DOHH2 (cell line): Measurements from ENCODE around the gene CCDC69.
A peak's percentile ranks its signal among the peaks of the same experiment; 100 is the strongest.

Experiments
- H3F3A ChIP-seq: fragments of 200-600 bp; sonication (generic), shearing (Covaris generic); 2 replicates; pipeline ENCODE4 v1.6.0; 2016; ENCODE audit warnings: antibody characterized with exemption, mild to moderate bottlenecking; ENCODE audit not compliant: control insufficient read depth, insufficient read depth
- H3K27ac ChIP-seq: fragments of 200-600 bp; sonication (generic); 2 replicates; pipeline ENCODE4 v1.5.1; 2014; ENCODE audit warnings: low read depth, mild to moderate bottlenecking, low read length, moderate library complexity
- H3K27me3 ChIP-seq: fragments of 200-600 bp; sonication (generic); 2 replicates; pipeline ENCODE4 v1.6.1; 2014; ENCODE audit warnings: mild to moderate bottlenecking, low read length, mixed read lengths; ENCODE audit not compliant: control insufficient read depth
- H3K36me3 ChIP-seq: fragments of 200-600 bp; sonication (generic); 2 replicates; pipeline ENCODE4 v1.6.1; 2014; ENCODE audit warnings: mild to moderate bottlenecking, low read length, moderate library complexity, mixed read lengths; ENCODE audit not compliant: control insufficient read depth
- H3K4me1 ChIP-seq: fragments of 200-600 bp; sonication (generic); 2 replicates; pipeline ENCODE4 v1.6.1; 2014; ENCODE audit warnings: mild to moderate bottlenecking, low read length, mixed read lengths; ENCODE audit not compliant: control insufficient read depth
- H3K4me2 ChIP-seq: fragments of 200-600 bp; sonication (generic); 2 replicates; pipeline ENCODE4 v1.6.0; 2014; ENCODE audit warnings: mild to moderate bottlenecking, low read length, moderate library complexity
- H3K4me3 ChIP-seq: fragments of 200-600 bp; sonication (generic); 2 replicates; pipeline ENCODE4 v1.5.1; 2014; ENCODE audit warnings: mild to moderate bottlenecking, low read length, mixed read lengths
- H3K79me2 ChIP-seq: fragments of 200-600 bp; sonication (generic); 2 replicates; pipeline ENCODE4 v1.6.1; 2014; ENCODE audit warnings: mild to moderate bottlenecking, low read length, mixed read lengths; ENCODE audit not compliant: control insufficient read depth
- H3K9me2 ChIP-seq: fragments of 200-600 bp; sonication (generic); replicated peaks from 2 replicates; pipeline ENCODE4 v1.6.1; 2014; ENCODE audit warnings: mild to moderate bottlenecking, low read length, mixed read lengths; ENCODE audit not compliant: control insufficient read depth
- H3K9me3 ChIP-seq: fragments of 200-600 bp; sonication (generic); 2 replicates; pipeline ENCODE4 v1.6.1; 2014; ENCODE audit warnings: antibody characterized with exemption, low read length, mixed read lengths; ENCODE audit not compliant: control insufficient read depth, insufficient read depth
- H4K20me1 ChIP-seq: fragments of 200-600 bp; sonication (generic); 2 replicates; pipeline ENCODE4 v1.6.0; 2014; ENCODE audit warnings: low read depth, mild to moderate bottlenecking, antibody characterized with exemption, low read length, moderate library complexity; ENCODE audit not compliant: control insufficient read depth, insufficient read depth
- CTCF ChIP-seq: fragments of 200-600 bp; sonication (generic); IDR thresholded peaks from one replicate; pipeline ENCODE4 v1.5.1; 2014; ENCODE audit warnings: antibody characterized with exemption, mild to moderate bottlenecking, low read depth, low read length; ENCODE audit not compliant: poor library complexity, severe bottlenecking
- EZH2phosphoT487 ChIP-seq: fragments of 200-600 bp; sonication (generic); IDR thresholded peaks from 2 replicates; pipeline ENCODE4 v1.6.1; 2017; ENCODE audit warnings: borderline replicate concordance, mild to moderate bottlenecking, antibody characterized with exemption, low read length, moderate library complexity, mixed read lengths

The CCDC69 gene

DNA sequence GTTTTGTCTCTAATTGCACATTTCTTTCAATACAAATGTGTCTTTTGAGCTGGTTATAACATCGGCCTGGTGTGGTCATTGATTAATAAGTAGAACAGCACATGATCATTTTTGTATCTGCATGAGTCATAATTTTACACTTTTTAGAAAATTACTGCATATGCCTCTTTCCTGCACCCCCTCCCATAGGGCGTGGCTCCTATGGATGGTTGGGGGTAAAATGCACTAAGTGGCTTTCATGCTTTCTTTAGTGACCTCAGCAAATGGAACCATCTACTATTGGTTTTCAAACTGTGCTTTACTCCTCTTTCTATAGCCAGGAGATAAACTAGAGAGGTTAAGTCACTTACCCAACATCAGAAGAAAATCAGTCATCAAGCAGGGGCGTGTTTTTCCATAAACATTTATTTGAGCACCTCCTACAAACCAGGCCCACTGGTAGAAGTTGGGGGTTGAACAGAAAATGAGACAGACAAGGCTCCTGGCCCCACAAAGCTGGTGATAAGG, 70.1 kb downstream of the CCDC69 start:
- Histone ChIP-seq H3K27ac (no peak overlapping the region), H3K4me1 (peaks cover 77% of the 10 kb centered on the region), H3K4me3 (no peak overlapping the region), H3K79me2 (no peaks in the 10 kb centered on the region), H3K36me3 (no peaks in the 10 kb centered on the region), H3F3A (peaks cover 10% of the 10 kb centered on the region; the same call in 1 of the 2 replicates), H3K4me2 (no peak overlapping the region), H3K9me2 (no peaks in the 10 kb centered on the region), H4K20me1 (no peaks in the 10 kb centered on the region), H3K9me3 (no peaks in the 10 kb centered on the region), H3K27me3 (peaks cover 17% of the 10 kb centered on the region)
- no peak for TF ChIP-seq EZH2phosphoT487
- no peak for TF ChIP-seq CTCF

GRCh38 chr5:151153300-151153699, 70.6 kb downstream of the CCDC69 start:
- Histone ChIP-seq H3F3A (peaks cover 10% of the 10 kb centered on the region; the same call in 1 of the 2 replicates), H3K4me1 (peaks cover 71% of the 10 kb centered on the region), H3K9me3 (no peaks in the 10 kb centered on the region), H4K20me1 (no peaks in the 10 kb centered on the region), H3K27me3 (peaks cover 12% of the 10 kb centered on the region), H3K79me2 (no peaks in the 10 kb centered on the region), H3K4me2 (no peak overlapping the region), H3K4me3 (no peak overlapping the region), H3K27ac (no peak overlapping the region), H3K9me2 (no peaks in the 10 kb centered on the region), H3K36me3 (no peaks in the 10 kb centered on the region)
- no peak for TF ChIP-seq EZH2phosphoT487
- no peak for TF ChIP-seq CTCF

GRCh38 chr5:151151793-151152192, 72.1 kb downstream of the CCDC69 start:
- no peaks in the 10 kb centered on the region for H3K36me3 ChIP-seq
- H3K79me2 ChIP-seq = no peaks in the 10 kb centered on the region
- no peaks in the 10 kb centered on the region for H4K20me1 ChIP-seq
- H3K27me3 ChIP-seq = no peaks in the 10 kb centered on the region
- no peak for TF ChIP-seq EZH2phosphoT487
- no peak for TF ChIP-seq CTCF
- no peaks in the 10 kb centered on the region for H3K9me3 ChIP-seq
- peaks cover 10% of the 10 kb centered on the region for H3F3A ChIP-seq
- H3K4me2 ChIP-seq = peak overlapping the region; percentile 63
- H3K27ac ChIP-seq = 0 out of 2 replicates have a peak overlapping the region, but pooled peaks have one; percentile 60
- peaks cover 56% of the 10 kb centered on the region for H3K4me1 ChIP-seq
- H3K4me3 ChIP-seq = no peak overlapping the region; the same call in 1 of the 2 replicates
- no peaks in the 10 kb centered on the region for H3K9me2 ChIP-seq
